ENCODE data around the gene FBXW8.
"Not testable (repeated sequence)": the region's sequence is repeated elsewhere in the genome, so short reads cannot be mapped to it uniquely, and the experiment has no call there.

Gene FBXW8

GRCh38 chr12:117042171-117042842 is 131.6 kb downstream of the FBXW8 start:
- DNase-seq, result no peak

- no peak for DNase-seq
Observed at GRCh38 chr12:117042862-117043261, 132.1 kb downstream of the FBXW8 start.

GRCh38 chr12:117044311-117044710 is 133.6 kb downstream of the FBXW8 start:
- DNase-seq, result no peak

GRCh38 chr12:117044790-117045159 is 134.0 kb downstream of the FBXW8 start:
- no peak for DNase-seq

GRCh38 chr12:117045160-117046010 is 134.6 kb downstream of the FBXW8 start:
- no peak for DNase-seq

GRCh38 chr12:117046011-117046369 is 135.2 kb downstream of the FBXW8 start:
- DNase-seq, result no peak

GRCh38 chr12:117046425-117046824 is 135.7 kb downstream of the FBXW8 start:
- DNase-seq, result no peak

- no peak for DNase-seq
Observed at GRCh38 chr12:117046861-117047530, 136.2 kb downstream of the FBXW8 start.

GRCh38 chr12:117047810-117048584 is 137.2 kb downstream of the FBXW8 start:
- no peak for DNase-seq

GRCh38 chr12:117048585-117048904 is 137.8 kb downstream of the FBXW8 start:
- no peak for DNase-seq

GRCh38 chr12:117049295-117049694 is 138.5 kb downstream of the FBXW8 start:
- no peak for DNase-seq

GRCh38 chr12:117050060-117050459 is 139.3 kb downstream of the FBXW8 start:
- no peak for DNase-seq

- no peak for DNase-seq
Observed at GRCh38 chr12:117051380-117051779, 140.6 kb downstream of the FBXW8 start.

GRCh38 chr12:117052386-117053049 is 141.8 kb downstream of the FBXW8 start:
- DNase-seq, result no peak

- no peak for DNase-seq
Observed at GRCh38 chr12:117053050-117053400, 142.3 kb downstream of the FBXW8 start.

- DNase-seq, result no peak
Observed at GRCh38 chr12:117053597-117054201, 142.9 kb downstream of the FBXW8 start.

GRCh38 chr12:117054279-117054678 is 143.5 kb downstream of the FBXW8 start:
- no peak for DNase-seq

GRCh38 chr12:117057626-117058025 is 146.9 kb downstream of the FBXW8 start:
- DNase-seq, result not testable (repeated sequence)

GRCh38 chr12:117058442-117059072 is 147.8 kb downstream of the FBXW8 start:
- no peak for DNase-seq

GRCh38 chr12:117059156-117059555 is 148.4 kb downstream of the FBXW8 start:
- no peak for DNase-seq

GRCh38 chr12:117060246-117060928 is 149.6 kb downstream of the FBXW8 start:
- DNase-seq, result no peak

Measured in activated CD8-positive, alpha-beta memory T cell treated with anti-CD3 and anti-CD28 coated beads, Interleukin-2, amount 50 U/mL, for 48 hours (primary cell).